ENCODE data around the gene MAPK1. TPM values are rescaled to one million over a fixed set of nuclear protein-coding genes. Genes with fewer than 3 reads are reported as not detected.
"Not testable (repeated sequence)": the region's sequence is repeated elsewhere in the genome, so short reads cannot be mapped to it uniquely, and the experiment has no call there.

Gene MAPK1
- total RNA-seq, 1 experiment from 2014 or later, result 87.4 TPM

GRCh38 chr22:21802056-21802455 is 65.4 kb downstream of the MAPK1 start (continued):
- no peak for TF ChIP-seq ATF3 (CRISPR knock-in tag; conservative IDR thresholded peaks at IDR 0.05)
- no peak for TF ChIP-seq ZBTB21 (CRISPR knock-in tag; IDR thresholded peaks at IDR 0.05; ENCODE audit: borderline replicate concordance)
- no peak for TF ChIP-seq ZNF423 (CRISPR knock-in tag; IDR thresholded peaks at IDR 0.05)
- no peak for TF ChIP-seq ATF2 (CRISPR knock-in tag; IDR thresholded peaks at IDR 0.05; ENCODE audit: borderline replicate concordance, low read depth)
- no peak for TF ChIP-seq HMGXB4 (CRISPR knock-in tag; IDR thresholded peaks at IDR 0.05)
- TF ChIP-seq FOXJ3 (CRISPR knock-in tag; IDR thresholded peaks at IDR 0.05; ENCODE audit: borderline replicate concordance), result no peak
- no peak for TF ChIP-seq IRF2 (CRISPR knock-in tag; IDR thresholded peaks at IDR 0.05; ENCODE audit: borderline replicate concordance, low read depth)
- no peak for TF ChIP-seq NR1H2 (CRISPR knock-in tag; IDR thresholded peaks at IDR 0.05)

GRCh38 chr22:21801304-21801644 is 66.2 kb downstream of the MAPK1 start:
- peaks cover 75% of the 10 kb centered on the region for H3K36me3 Mint-ChIP-seq
- POLR2A ChIA-PET; ATAC-seq; H3K27me3 Mint-ChIP-seq (ENCODE audit: low read depth); CTCF ChIA-PET; H3K27ac Mint-ChIP-seq; DNase-seq (ENCODE audit: low spot score); H3K9me3 Mint-ChIP-seq; H3K4me1 Mint-ChIP-seq; H3K4me3 Mint-ChIP-seq: not testable (repeated sequence)
- TF ChIP-seq HMGA2 (CRISPR knock-in tag; IDR thresholded peaks at IDR 0.05), result peak; percentile 80

- no peak overlapping the region for H3K27ac Mint-ChIP-seq
- no peaks in the 10 kb centered on the region for H3K9me3 Mint-ChIP-seq
- peaks cover 73% of the 10 kb centered on the region for H3K36me3 Mint-ChIP-seq
- POLR2A ChIA-PET, result no interaction called here
- H3K4me3 Mint-ChIP-seq, result no peak overlapping the region
- DNase-seq (ENCODE audit: low spot score), result no peak
- CTCF ChIA-PET, result interaction anchor here (0.6 to 1.2 kb wide), 3 partner anchors 10 to 137 kb away, joined by 3 to 4 read pairs (median 3); no protein-coding TSS in a partner anchor
- no peaks in the 10 kb centered on the region for H3K4me1 Mint-ChIP-seq
- no peak for ATAC-seq
- H3K27me3 Mint-ChIP-seq (ENCODE audit: low read depth), result no peaks in the 10 kb centered on the region
- TF ChIP-seq FOXK1 (CRISPR knock-in tag; IDR thresholded peaks at IDR 0.05) (no peak), IRF1 (CRISPR knock-in tag; IDR thresholded peaks at IDR 0.05) (no peak), EMX1 (CRISPR knock-in tag; IDR thresholded peaks at IDR 0.05) (no peak), E2F1 (CRISPR knock-in tag; IDR thresholded peaks at IDR 0.05) (no peak), ZBTB43 (CRISPR knock-in tag; IDR thresholded peaks at IDR 0.05) (no peak), AFF4 (CRISPR knock-in tag; IDR thresholded peaks at IDR 0.05; ENCODE audit: borderline replicate concordance) (no peak), ZNF423 (CRISPR knock-in tag; IDR thresholded peaks at IDR 0.05) (no peak), KAT7 (CRISPR knock-in tag; IDR thresholded peaks at IDR 0.05; ENCODE audit: borderline replicate concordance) (no peak), PREB (CRISPR knock-in tag; IDR thresholded peaks at IDR 0.05; ENCODE audit: borderline replicate concordance) (no peak), ZNF219 (CRISPR knock-in tag; IDR thresholded peaks at IDR 0.05; ENCODE audit: borderline replicate concordance) (no peak), ZMAT4 (CRISPR knock-in tag; IDR thresholded peaks at IDR 0.05) (no peak)
Measured at GRCh38 chr22:21800552-21801303, 66.7 kb downstream of the MAPK1 start.
